GM21381 (cell line): ENCODE results near the gene GRM4.

Source experiments
- ATAC-seq: cut with Tn5 transposase; IDR thresholded peaks from one replicate; pipeline ENCODE4 v1.9.1; 2021; ENCODE audit warnings: mild to moderate bottlenecking, moderate library complexity; ENCODE audit not compliant: unreplicated experiment

The GRM4 gene

GRCh38 chr6:34143196-34143883 is 2.5 kb downstream of the GRM4 start:
- ATAC-seq: no peak

- ATAC-seq: no peak
Observed at GRCh38 chr6:34142061-34142998, 3.6 kb downstream of the GRM4 start.

- ATAC-seq: no peak
Observed at GRCh38 chr6:34140075-34140474, 5.8 kb downstream of the GRM4 start.

- ATAC-seq: no peak
Observed at GRCh38 chr6:34138914-34139510, 6.9 kb downstream of the GRM4 start.

- no peak for ATAC-seq
Observed at GRCh38 chr6:34138191-34138590, 7.7 kb downstream of the GRM4 start.

GRCh38 chr6:34135541-34135940 is 10.3 kb downstream of the GRM4 start:
- ATAC-seq: no peak

- ATAC-seq: no peak
Observed at GRCh38 chr6:34132486-34133185, 13.3 kb downstream of the GRM4 start.

- no peak for ATAC-seq
Observed at GRCh38 chr6:34131326-34132290, 14.3 kb downstream of the GRM4 start.

GRCh38 chr6:34130862-34131261 is 15.0 kb downstream of the GRM4 start:
- ATAC-seq: no peak

GRCh38 chr6:34129753-34130152 is 16.1 kb downstream of the GRM4 start:
- no peak for ATAC-seq

- no peak for ATAC-seq
Observed at GRCh38 chr6:34128045-34128444, 17.8 kb downstream of the GRM4 start.

- ATAC-seq: no peak
Observed at GRCh38 chr6:34126419-34126818, 19.5 kb downstream of the GRM4 start.

GRCh38 chr6:34125939-34126338 is 19.9 kb downstream of the GRM4 start:
- no peak for ATAC-seq

GRCh38 chr6:34120953-34121675 is 24.8 kb downstream of the GRM4 start:
- no peak for ATAC-seq

- no peak for ATAC-seq
Observed at GRCh38 chr6:34115915-34116314, 30.0 kb downstream of the GRM4 start.

GRCh38 chr6:34115403-34115795 is 30.5 kb downstream of the GRM4 start:
- ATAC-seq: no peak

- ATAC-seq: no peak
Observed at GRCh38 chr6:34114695-34115402, 31.0 kb downstream of the GRM4 start.

- ATAC-seq: no peak
Observed at GRCh38 chr6:34113532-34113931, 32.4 kb downstream of the GRM4 start.

GRCh38 chr6:34112126-34112525 is 33.8 kb downstream of the GRM4 start:
- ATAC-seq: no peak
